Effector memory CD8-positive, alpha-beta T cell (primary cell): Measurements from ENCODE around the gene HMOX2.

ENCODE experiments used
- ATAC-seq: fragments of 150-1000 bp; cut with Tn5 transposase; replicated peaks from 2 replicates; pipeline ENCODE4 v1.10.0; 2021; ENCODE audit warnings: mild to moderate bottlenecking, moderate library complexity
- DNase-seq, 3 experiments: peaks; one replicate each; pipeline ENCODE4 v3.0.0; 2021
- H3K27ac Mint-ChIP-seq, 2 donors: one replicate each; pipeline ENCODE4 v1.8.0; 2022; ENCODE audit warnings: mild to moderate bottlenecking in 2 of 2, mixed read lengths in 2 of 2, moderate library complexity in 2 of 2
- H3K27me3 Mint-ChIP-seq, 2 donors: one replicate each; pipeline ENCODE4 v1.8.0; 2022; ENCODE audit warnings: mixed read lengths in 2 of 2
- H3K36me3 Mint-ChIP-seq: one replicate; pipeline ENCODE4 v1.8.0; 2022; ENCODE audit warnings: mild to moderate bottlenecking, moderate library complexity, mixed read lengths; ENCODE audit not compliant: insufficient read depth
- H3K4me1 Mint-ChIP-seq, 2 donors: one replicate each; pipeline ENCODE4 v1.8.0; 2022; ENCODE audit warnings: low read depth in 2 of 2, mixed read lengths in 2 of 2
- H3K4me3 Mint-ChIP-seq, 2 donors: one replicate each; pipeline ENCODE4 v1.8.0; 2022; ENCODE audit warnings: mild to moderate bottlenecking in 2 of 2, mixed read lengths in 2 of 2, moderate library complexity in 2 of 2
- H3K9me3 Mint-ChIP-seq, 2 donors: one replicate each; pipeline ENCODE4 v1.8.0; 2022; ENCODE audit warnings: mixed read lengths in 2 of 2

Gene HMOX2

GRCh38 chr16:4474192-4474961, 1.8 kb upstream of the HMOX2 start, which contains the start of gene NMRAL1:
Gene NMRAL1 (minus strand): TSS chr16:4474625. CDS start chr16:4474132, 493 bp downstream.
- ATAC-seq (peak; percentile 61), DNase-seq (peak; percentile 78 to 81 (median 78))
- Mint-ChIP-seq H3K27ac (peak within 1 kb of the TSS; percentile 89 to 95), H3K9me3 (no peaks in the 10 kb centered on the region), H3K4me1 (peaks cover 27 to 34% of the 10 kb centered on the region in 2 donors), H3K4me3 (peak within 1 kb of the TSS; percentile 90), H3K36me3 (peaks cover 21% of the 10 kb centered on the region), H3K27me3 (no peaks in the 10 kb centered on the region)

- DNase-seq: no peak
- Mint-ChIP-seq H3K4me1 (peaks cover 34 to 44% of the 10 kb centered on the region in 2 donors), H3K36me3 (peaks cover 22% of the 10 kb centered on the region), H3K27ac (peak overlapping the region; percentile 89 to 95), H3K9me3 (no peaks in the 10 kb centered on the region), H3K27me3 (no peaks in the 10 kb centered on the region), H3K4me3 (peak overlapping the region; percentile 90)
- ATAC-seq: no peak
These were observed 1.8 kb downstream of the HMOX2 start for GRCh38 chr16:4477966-4478365.

GRCh38 chr16:4481526-4481925, 5.3 kb downstream of the HMOX2 start:
- no peak for ATAC-seq
- H3K27me3 Mint-ChIP-seq: no peaks in the 10 kb centered on the region
- H3K4me3 Mint-ChIP-seq: peak overlapping the region; percentile 1 to 11
- peak overlapping the region; percentile 4 to 88 for H3K27ac Mint-ChIP-seq
- H3K4me1 Mint-ChIP-seq: peaks cover 31 to 49% of the 10 kb centered on the region in 2 donors
- peaks cover 51% of the 10 kb centered on the region for H3K36me3 Mint-ChIP-seq
- H3K9me3 Mint-ChIP-seq: no peaks in the 10 kb centered on the region
- no peak for DNase-seq

DNA sequence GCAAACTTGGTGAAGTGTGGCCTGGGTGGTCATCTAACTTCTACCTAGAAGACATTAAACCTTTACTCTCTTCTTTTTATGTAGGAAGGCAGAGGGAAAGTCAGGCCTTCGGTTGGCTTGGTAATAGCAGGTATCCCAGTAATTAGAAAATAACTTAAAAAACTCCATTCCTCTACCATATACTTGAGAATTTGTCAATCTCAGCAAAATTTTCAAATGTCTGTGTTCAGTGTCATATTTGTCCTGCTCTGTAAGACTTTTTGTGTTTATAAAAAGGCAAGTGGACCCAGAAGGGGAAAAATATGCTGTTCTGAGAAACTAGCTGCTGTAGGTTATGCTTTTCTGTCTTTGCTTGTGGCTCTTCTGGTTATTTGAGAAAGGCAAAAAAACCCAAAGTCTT, 5.8 kb downstream of the HMOX2 start:
- Mint-ChIP-seq H3K4me1 (peaks cover 31 to 49% of the 10 kb centered on the region in 2 donors), H3K27me3 (no peaks in the 10 kb centered on the region), H3K27ac (peak overlapping the region; percentile 4 to 88), H3K36me3 (peaks cover 55% of the 10 kb centered on the region), H3K4me3 (peak overlapping the region in 1 of 2 donors; percentile 11), H3K9me3 (no peaks in the 10 kb centered on the region)
- no peak for ATAC-seq
- DNase-seq: no peak

- peaks cover 59% of the 10 kb centered on the region for H3K36me3 Mint-ChIP-seq
- no peaks in the 10 kb centered on the region for H3K9me3 Mint-ChIP-seq
- H3K27me3 Mint-ChIP-seq: no peaks in the 10 kb centered on the region
- H3K4me1 Mint-ChIP-seq: peaks cover 43 to 63% of the 10 kb centered on the region in 2 donors
- H3K4me3 Mint-ChIP-seq: peak overlapping the region; percentile 37 to 68
- H3K27ac Mint-ChIP-seq: peak overlapping the region; percentile 80 to 94
- no peak for ATAC-seq
- DNase-seq: no peak
These were observed 10.1 kb downstream of the HMOX2 start for GRCh38 chr16:4486126-4486893.

- H3K9me3 Mint-ChIP-seq: no peaks in the 10 kb centered on the region
- ATAC-seq (peak; percentile 48), DNase-seq (no peak)
- peak overlapping the region; percentile 68 to 77 for H3K4me3 Mint-ChIP-seq
- H3K27ac Mint-ChIP-seq: peak overlapping the region; percentile 93 to 94
- H3K4me1 Mint-ChIP-seq: peaks cover 33 to 46% of the 10 kb centered on the region in 2 donors
- peaks cover 61% of the 10 kb centered on the region for H3K36me3 Mint-ChIP-seq
- H3K27me3 Mint-ChIP-seq: no peaks in the 10 kb centered on the region
These were observed 11.8 kb downstream of the HMOX2 start for GRCh38 chr16:4487955-4488498.

DNA sequence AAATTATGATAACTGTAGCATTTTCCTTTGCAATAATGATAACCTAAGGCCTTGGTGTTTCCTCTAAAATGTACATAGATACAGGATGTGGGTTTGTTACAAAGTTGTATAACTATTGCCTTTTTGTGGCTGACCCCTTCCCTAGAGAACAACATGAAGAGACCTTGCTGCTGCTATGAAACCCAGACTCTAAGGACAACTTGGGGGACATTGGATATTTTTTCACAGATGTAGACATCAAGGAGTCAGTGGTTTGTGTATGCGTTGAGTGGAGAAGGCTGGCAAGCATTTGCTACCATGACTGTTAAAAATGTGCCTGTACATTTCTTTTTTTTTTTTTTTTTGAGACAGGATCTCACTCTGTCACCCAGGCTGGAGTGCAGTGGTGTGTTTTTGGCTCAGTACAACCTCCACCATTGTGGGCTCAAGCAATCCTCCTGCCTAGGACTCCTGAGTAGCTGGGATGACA, 12.3 kb downstream of the HMOX2 start:
- H3K4me3 Mint-ChIP-seq: peak overlapping the region; percentile 68 to 77
- peak overlapping the region; percentile 93 to 94 for H3K27ac Mint-ChIP-seq
- peaks cover 36 to 48% of the 10 kb centered on the region in 2 donors for H3K4me1 Mint-ChIP-seq
- H3K9me3 Mint-ChIP-seq: no peaks in the 10 kb centered on the region
- DNase-seq (peak in 2 of 3 experiments; percentile 20 to 35), ATAC-seq (peak; percentile 87)
- peaks cover 58% of the 10 kb centered on the region for H3K36me3 Mint-ChIP-seq
- H3K27me3 Mint-ChIP-seq: no peaks in the 10 kb centered on the region

DNA sequence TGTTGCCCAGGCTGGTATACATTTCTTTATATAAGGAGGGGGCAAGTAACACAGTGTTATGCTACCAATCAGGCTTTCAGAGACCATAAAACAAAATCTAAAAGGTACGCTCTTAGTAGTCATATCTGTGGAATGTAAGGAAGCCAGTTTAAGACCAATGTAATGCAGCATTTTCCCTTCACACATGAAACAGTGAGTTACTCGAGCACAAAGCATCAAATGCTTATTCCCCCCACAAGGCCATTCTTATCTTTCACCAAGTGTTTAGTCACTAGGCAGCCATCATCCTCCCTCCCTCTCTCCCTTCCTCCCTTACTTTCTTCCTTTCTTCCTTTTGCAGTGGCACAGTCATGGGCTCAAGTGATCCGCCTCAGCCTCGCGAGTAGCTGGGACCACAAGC, 12.8 kb downstream of the HMOX2 start:
- no peaks in the 10 kb centered on the region for H3K27me3 Mint-ChIP-seq
- peaks cover 53% of the 10 kb centered on the region for H3K36me3 Mint-ChIP-seq
- H3K27ac Mint-ChIP-seq: peak overlapping the region; percentile 93 to 94
- no peaks in the 10 kb centered on the region for H3K9me3 Mint-ChIP-seq
- peaks cover 37 to 53% of the 10 kb centered on the region in 2 donors for H3K4me1 Mint-ChIP-seq
- ATAC-seq (no peak), DNase-seq (no peak)
- peak overlapping the region; percentile 68 to 77 for H3K4me3 Mint-ChIP-seq

- DNase-seq (no peak), ATAC-seq (no peak)
- Mint-ChIP-seq H3K27me3 (no peaks in the 10 kb centered on the region), H3K36me3 (peaks cover 29% of the 10 kb centered on the region), H3K4me3 (no peak overlapping the region), H3K9me3 (no peaks in the 10 kb centered on the region), H3K27ac (peak overlapping the region; percentile 69 to 94), H3K4me1 (peaks cover 43 to 64% of the 10 kb centered on the region in 2 donors)
These were observed 15.7 kb downstream of the HMOX2 start for GRCh38 chr16:4491898-4492297.

DNA sequence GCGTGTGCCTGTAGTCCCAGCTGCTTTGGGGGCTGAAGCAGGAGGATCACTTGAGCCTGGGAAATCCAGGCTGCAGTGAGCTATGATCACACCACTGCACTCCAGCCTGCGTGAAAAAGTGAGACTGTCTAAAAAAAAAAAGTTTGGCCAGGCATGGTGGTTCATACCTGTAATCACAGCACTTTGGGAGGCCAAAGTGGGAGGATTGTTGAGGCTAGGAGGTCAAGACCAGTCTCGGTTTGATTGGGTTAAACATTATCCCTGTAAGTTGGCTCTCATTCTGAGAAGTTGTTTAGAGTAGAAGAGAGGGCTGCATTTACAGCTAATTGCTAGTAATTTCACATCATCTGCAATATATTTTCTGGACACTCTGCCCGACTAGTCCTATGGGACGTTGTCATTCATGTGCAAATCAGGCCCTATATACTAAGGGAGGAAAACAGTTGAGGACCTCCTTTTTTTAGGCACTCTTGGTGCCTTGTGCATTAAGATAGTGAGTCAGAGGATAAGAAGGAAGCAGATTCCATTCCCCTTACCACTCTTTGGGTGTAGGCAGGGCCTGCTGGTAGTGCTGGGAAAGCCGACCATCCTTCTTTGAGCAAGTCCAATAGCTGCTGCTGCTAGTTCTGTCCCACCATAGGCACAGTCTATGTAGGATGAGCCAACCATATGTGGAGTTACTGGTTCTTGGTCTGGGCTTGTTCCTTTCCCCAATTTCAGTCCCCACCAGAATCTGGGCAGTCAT, 18.7 kb downstream of the HMOX2 start:
- Mint-ChIP-seq H3K36me3 (peaks cover 18% of the 10 kb centered on the region), H3K27me3 (no peaks in the 10 kb centered on the region), H3K4me1 (peaks cover 28 to 68% of the 10 kb centered on the region in 2 donors), H3K27ac (peak overlapping the region; percentile 93 to 94), H3K4me3 (peak overlapping the region in 1 of 2 donors; percentile 31), H3K9me3 (no peaks in the 10 kb centered on the region)
- DNase-seq (no peak), ATAC-seq (no peak)

DNA sequence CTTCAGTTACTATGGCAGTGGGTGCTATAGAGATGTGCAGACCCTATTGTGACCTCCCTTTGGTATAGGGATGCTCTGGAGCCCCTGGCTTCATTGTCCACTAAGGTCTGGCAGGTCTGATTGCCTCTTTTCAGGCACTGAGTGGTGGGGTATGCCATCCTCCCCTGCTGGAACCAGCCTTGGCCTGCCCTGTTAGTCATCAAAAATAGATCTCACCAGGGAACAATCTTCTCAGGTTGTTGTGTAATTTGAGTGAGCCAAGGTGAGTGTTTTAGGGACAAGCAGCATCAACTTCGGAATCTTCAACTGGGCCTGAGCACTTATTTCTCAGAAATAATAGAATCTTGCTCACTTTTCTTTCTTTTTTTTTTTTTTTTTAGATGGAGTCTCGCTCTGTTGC, 19.6 kb downstream of the HMOX2 start:
- Mint-ChIP-seq H3K27me3 (no peaks in the 10 kb centered on the region), H3K4me3 (no peak overlapping the region), H3K4me1 (peaks cover 35 to 65% of the 10 kb centered on the region in 2 donors), H3K36me3 (peaks cover 16% of the 10 kb centered on the region), H3K9me3 (no peaks in the 10 kb centered on the region), H3K27ac (peak overlapping the region in 1 of 2 donors; percentile 93)
- ATAC-seq (no peak), DNase-seq (no peak)

GRCh38 chr16:4496305-4496704, 20.1 kb downstream of the HMOX2 start:
- Mint-ChIP-seq H3K4me3 (no peak overlapping the region), H3K27me3 (no peaks in the 10 kb centered on the region), H3K9me3 (no peaks in the 10 kb centered on the region), H3K27ac (peak overlapping the region in 1 of 2 donors; percentile 93), H3K4me1 (peaks cover 36 to 68% of the 10 kb centered on the region in 2 donors), H3K36me3 (peaks cover 12% of the 10 kb centered on the region)
- ATAC-seq (no peak), DNase-seq (no peak)
